Body of pancreas (tissue), 4 donors: ENCODE results near the gene GRIA4.

Source experiments
- POLR2A ChIP-seq, 3 donors: fragments of 450-650 bp; IDR thresholded peaks; one replicate each; pipeline ENCODE4 v1.6.1; 2016; ENCODE audit warnings: antibody characterized with exemption in 3 of 3, mild to moderate bottlenecking in 2 of 3
- TF ChIP-seq, protein P1 (sequence below), 7 experiments: fragments of 450-650 bp in 4 of 7; fragments of 200-600 bp in 3 of 7; sonication (generic) in 3 of 7; IDR thresholded peaks; one replicate each; pipeline ENCODE4 v1.5.1; 2016 to 2019; ENCODE audit warnings: antibody characterized with exemption in 7 of 7

DNA sequence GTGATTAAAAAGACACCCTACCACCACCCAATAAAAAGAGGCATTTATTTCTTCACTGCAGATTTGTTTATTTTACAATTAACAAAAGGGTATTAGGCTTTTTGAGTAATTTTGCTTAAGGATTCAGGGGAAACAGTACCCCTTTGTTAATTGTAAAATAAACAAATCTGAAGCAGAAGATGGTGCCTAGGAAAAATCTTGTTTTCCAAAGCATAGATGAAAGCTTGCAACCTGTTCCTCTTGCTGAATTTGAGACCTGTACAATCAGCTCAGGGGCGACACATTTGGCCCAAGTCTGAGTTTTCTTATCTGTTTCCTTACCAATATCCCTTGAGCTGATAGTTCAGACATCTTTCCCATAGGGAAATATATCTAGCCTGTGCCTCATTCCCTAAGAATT lies 171.9 kb downstream of the GRIA4 start:
- no peak for TF ChIP-seq POLR2A (IDR thresholded peaks at IDR 0.05)
- TF ChIP-seq, protein P1, sequence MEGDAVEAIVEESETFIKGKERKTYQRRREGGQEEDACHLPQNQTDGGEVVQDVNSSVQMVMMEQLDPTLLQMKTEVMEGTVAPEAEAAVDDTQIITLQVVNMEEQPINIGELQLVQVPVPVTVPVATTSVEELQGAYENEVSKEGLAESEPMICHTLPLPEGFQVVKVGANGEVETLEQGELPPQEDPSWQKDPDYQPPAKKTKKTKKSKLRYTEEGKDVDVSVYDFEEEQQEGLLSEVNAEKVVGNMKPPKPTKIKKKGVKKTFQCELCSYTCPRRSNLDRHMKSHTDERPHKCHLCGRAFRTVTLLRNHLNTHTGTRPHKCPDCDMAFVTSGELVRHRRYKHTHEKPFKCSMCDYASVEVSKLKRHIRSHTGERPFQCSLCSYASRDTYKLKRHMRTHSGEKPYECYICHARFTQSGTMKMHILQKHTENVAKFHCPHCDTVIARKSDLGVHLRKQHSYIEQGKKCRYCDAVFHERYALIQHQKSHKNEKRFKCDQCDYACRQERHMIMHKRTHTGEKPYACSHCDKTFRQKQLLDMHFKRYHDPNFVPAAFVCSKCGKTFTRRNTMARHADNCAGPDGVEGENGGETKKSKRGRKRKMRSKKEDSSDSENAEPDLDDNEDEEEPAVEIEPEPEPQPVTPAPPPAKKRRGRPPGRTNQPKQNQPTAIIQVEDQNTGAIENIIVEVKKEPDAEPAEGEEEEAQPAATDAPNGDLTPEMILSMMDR (IDR thresholded peaks at IDR 0.05), result no peak
